H1 (cell line): ENCODE results near the gene RASGEF1C. TPM values are rescaled to one million over a fixed set of nuclear protein-coding genes. Genes with fewer than 3 reads are reported as not detected.
A peak's percentile ranks its signal among the peaks of the same experiment; 100 is the strongest.

Experiments
- RAD21 ChIP-seq, 2 experiments: IDR thresholded peaks in 1 of 2; conservative IDR thresholded peaks in 1 of 2; 2 replicates each; pipeline ENCODE4 v1.6.1; 2011; ENCODE audit warnings: low read depth in 2 of 2, low read length in 2 of 2, improper control_type of control experiment in 1 of 2, inconsistent platforms in 1 of 2, mild to moderate bottlenecking in 1 of 2, moderate library complexity in 1 of 2
- polyA plus RNA-seq, 7 experiments: library from polyadenylated mRNA; depleted of rRNA in 3 of 7; stranded (reverse) in 5 of 7; unstranded in 2 of 7; fragments of >200 nt in 5 of 7; fragments of 200-250 nt in 2 of 7; gene quantifications; 1 replicate in 5 of 7; 2 replicates in 1 of 7; 4 replicates in 1 of 7; pipeline versions ENCODE4 v1.2.1 to v1.2.3, GENCODE V29; 2011 to 2013; ENCODE audit warnings: missing spikeins in 2 of 7, mixed read lengths in 2 of 7
- total RNA-seq: library from RNA; stranded (reverse); fragmentation: NEBNext Ultra II Directional; extraction: Animal tissue kit (Norgen Biotek cat#: 25700); gene quantifications from 2 replicates; pipeline ENCODE4 v1.2.1, GENCODE V29; 2021

Gene RASGEF1C
- total and polyA plus RNA-seq, 2 of the 8 experiments (the other 6 are each of a cell fraction or from before 2014, with no cell fraction given), result 0.26 to 0.61 TPM

GRCh38 chr5:180156141-180156540 lies 52.9 kb downstream of the RASGEF1C start (continued):
- TF ChIP-seq RAD21 (IDR thresholded peaks at IDR 0.05 in 1 of 2, conservative IDR thresholded peaks at IDR 0.05 in 1 of 2; ENCODE audit: low read depth in 2 of 2, low read length in 2 of 2), result peak; percentile 29 to 50; a peak in 3 of 4 replicates
- TF ChIP-seq, all 59 proteins: peak for 2
